Fibroblast of skin of left quadriceps (primary cell): ENCODE measurements around the gene LRFN3.
A peak's percentile ranks its signal among the peaks of the same experiment; 100 is the strongest.
"Not testable (repeated sequence)": the region's sequence is repeated elsewhere in the genome, so short reads cannot be mapped to it uniquely, and the experiment has no call there.

Source experiments
- DNase-seq, 2 experiments: peaks; one replicate each; pipeline ENCODE4 v3.0.0-alpha.2; 2013; ENCODE audit warnings: low read depth in 2 of 2

LRFN3 gene, protein sequence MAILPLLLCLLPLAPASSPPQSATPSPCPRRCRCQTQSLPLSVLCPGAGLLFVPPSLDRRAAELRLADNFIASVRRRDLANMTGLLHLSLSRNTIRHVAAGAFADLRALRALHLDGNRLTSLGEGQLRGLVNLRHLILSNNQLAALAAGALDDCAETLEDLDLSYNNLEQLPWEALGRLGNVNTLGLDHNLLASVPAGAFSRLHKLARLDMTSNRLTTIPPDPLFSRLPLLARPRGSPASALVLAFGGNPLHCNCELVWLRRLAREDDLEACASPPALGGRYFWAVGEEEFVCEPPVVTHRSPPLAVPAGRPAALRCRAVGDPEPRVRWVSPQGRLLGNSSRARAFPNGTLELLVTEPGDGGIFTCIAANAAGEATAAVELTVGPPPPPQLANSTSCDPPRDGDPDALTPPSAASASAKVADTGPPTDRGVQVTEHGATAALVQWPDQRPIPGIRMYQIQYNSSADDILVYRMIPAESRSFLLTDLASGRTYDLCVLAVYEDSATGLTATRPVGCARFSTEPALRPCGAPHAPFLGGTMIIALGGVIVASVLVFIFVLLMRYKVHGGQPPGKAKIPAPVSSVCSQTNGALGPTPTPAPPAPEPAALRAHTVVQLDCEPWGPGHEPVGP

DNA sequence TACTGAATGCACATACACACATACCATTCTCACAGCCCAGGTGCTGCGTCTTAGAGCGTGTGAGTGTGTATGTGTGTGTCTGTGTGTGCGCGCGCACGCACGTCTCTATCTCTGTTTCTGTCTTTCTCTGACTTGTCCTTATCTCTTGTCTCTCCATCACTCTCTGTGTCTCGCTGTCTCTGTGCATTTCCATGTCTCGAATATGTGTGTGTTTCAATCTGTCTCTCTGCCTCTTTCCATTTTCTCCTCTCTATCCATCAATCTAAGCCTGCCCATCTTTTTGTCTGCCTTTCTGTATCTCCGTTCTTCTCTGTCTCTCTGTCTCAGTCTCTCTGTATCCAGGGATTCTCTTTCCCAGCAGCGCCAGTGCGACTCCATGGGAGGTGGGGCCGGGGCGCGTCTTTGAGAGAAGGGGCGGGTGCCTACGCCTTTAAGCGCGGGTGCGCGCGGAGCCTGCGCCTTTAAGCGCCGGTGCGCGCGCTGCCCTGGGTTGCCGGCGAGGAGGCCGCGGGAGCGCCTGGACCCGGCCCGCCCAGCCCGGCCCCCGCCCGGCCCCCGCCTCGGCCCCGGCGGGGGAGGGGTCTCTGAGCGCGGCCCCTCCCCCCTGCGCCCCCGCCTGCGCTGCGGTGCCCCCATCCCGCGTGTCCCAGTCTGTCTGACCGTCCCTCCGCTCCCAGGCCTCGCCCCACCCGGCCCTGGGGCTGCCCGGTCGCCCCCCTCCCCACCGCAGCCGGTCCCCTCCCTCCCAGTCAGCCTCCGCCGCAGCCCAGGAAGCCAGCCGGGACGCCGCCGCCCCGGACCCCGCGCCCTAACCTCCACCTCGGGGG lies at the start of gene LRFN3:
TSS of gene LRFN3 (plus strand) at position 464 of the 827 bp plus-strand sequence. CDS start 3,052 bp downstream, outside the sequence.
- DNase-seq: peak; percentile 33 to 38

DNA sequence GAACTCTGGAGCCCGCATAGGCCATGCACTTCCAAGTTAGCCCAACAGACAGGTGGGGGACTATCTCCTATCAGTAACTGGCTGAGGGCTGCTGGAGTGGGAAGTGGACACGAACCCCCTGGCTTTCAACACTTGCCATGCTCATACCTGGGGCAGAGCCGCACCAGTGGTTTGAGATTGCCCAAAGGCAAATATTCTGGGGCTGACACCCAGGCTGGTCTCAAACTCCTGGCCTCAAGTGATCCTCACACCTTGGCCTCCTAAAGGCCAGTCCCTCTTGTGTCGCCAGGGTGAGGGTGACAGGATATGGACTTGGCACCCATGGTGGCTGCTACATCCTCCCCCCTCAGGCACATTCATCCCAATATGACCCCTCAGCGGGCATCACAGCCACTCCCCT lies 49.0 kb upstream of the LRFN3 start:
- no peak for DNase-seq

DNA sequence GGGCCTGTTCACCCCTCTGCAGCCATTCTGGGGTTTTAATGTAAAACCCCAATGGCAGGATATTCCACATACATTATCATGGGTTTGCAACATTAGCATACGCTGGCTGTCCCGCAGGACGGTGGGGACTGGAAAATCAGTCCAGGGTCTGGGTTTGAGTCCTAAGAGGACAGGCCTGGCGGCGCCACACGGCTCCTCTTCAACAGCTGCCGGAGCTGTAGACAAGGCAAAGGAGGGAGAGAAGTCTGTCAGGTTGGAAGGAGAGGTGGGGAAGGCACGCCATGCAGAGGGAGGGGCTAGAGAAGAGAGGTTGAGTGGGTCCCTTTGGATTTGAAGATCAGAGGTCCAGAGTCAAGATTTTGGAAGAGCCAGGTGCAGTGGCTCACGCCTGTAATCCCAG lies 47.8 kb upstream of the LRFN3 start:
- DNase-seq: no peak

DNA sequence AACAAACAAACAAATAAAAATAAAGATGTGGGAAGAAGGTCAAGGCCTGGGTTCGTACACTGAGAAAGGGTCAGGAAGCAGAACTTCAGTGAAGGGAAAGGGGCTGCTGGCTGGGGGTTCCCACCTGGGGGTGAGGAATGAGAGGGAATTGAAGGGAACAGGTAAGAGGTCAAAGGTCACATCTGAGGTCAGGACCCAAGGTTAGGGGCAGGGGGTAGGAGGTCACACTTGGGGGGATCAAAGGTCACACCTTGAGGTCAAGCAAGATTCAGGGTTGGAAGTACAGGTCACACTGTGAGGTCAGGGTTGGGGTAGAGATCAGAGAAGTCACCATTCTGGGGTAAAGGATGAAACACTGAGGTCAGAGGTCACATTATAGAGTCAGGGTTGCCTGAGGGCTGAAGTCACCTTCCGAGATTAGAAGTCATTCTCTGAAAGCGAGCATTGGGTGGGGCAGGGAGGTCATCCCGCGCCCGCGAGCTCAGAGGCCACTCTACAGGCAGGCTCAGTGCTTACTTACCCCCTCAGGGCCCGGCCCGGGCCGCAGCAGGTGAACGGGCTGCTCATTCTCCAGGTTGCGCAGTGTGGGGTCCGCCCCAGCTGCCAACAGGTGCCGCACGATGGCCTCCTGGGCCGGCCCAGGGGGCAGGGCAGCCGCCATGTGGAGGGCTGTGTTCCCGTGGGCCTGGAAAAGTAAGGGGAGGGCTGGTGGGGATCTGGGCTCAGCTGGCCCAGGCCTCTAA lies 46.6 kb upstream of the LRFN3 start:
- DNase-seq: no peak

DNA sequence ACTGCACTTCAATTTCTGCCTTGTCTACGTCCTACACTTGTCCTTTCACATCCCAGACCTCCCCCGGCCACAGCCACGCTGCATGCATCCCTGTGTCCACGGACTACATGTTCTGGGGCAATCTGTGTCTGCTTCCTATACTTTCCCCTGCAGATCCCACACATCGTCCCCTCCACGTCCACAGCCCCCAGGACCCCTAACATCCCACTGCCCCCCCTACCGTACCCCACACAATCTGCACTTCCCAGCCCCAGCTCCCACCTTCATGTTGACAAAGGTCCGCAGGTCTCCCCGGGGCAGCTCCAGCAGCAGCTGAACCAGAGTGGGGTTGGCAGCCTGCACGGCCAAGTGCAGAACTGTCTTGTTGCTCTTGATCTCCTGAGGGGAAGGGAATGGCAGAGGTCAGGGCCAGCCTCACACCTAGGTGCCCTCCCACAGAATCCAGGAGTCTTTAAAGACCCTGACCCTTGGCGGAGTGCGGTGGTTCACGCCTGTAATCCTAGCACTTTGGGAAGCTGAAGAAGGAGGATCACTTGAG lies 46.0 kb upstream of the LRFN3 start:
- no peak for DNase-seq

DNA sequence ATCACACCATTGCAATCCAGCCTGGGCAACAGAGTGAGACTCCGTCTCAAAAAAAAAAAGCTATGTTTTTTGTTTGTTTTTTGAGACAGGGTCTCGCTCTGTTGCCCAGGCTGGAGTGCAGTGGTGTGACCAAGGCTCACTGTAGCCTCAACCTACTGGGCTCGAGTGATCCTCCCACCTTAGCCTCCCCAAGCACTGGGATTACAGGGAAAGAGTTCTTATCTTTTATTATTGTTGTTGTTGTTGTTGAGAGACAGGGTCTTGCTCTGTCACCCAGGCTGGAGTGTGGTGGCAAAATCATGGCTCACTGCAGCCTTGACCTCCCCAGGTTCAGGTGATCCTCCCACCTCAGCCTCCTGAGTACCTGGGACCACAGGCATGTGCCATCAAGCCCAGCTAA lies 44.4 kb upstream of the LRFN3 start:
- not testable (repeated sequence) for DNase-seq

DNA sequence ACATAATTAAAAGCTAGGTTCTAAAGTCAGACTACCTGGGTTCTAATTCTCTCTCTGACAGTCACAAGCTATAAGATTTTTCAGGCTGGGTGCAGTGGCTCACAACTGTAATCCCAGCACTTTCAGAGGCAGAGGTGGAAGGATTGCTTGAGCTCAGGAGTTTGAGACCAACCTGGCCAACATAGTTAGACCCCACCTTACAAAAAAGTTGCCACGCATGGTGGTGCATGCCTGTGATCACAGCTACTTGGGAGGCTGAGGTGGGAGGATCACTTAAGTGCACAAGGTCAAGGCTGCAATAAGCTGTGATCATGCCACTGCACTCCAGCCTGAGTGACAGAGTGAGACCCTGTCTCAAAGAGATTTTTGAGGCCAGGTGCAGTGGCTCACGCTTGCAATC lies 41.8 kb upstream of the LRFN3 start:
- DNase-seq: no peak

DNA sequence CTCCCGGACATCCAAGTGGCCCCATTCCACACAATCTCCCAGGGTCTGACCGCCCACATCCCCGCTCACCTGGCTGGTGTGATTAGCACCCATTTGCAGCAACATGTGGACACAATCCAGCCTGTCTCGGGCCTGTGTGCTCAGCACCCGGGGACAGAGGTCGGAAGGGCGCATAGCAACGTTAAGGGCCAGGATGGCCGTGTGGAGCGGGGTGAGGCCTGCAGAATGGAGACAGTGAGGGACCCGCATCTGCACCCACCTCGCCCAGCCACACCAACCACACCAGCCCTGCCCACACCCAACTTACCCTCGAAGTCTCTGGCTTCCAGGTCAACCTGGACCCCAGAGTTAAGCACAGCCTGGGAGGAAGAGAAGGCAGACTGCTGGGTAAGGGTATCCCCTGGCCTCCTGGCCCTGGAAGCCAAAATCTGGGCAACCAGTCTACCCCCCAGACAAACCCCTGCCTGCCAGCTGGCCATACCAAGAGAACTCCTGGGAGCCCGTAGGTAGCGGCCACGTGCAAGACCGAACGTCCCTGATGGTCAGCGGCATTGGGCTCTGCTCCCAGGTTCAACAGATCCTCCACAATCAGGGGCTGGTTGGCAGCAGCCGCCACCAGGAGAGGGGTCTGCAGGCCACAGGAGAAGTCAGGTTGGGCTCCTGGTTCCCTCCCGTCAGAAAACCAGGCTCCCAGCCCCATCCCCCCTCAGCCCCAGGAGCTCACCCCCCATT lies 40.1 kb upstream of the LRFN3 start:
- DNase-seq: no peak

DNA sequence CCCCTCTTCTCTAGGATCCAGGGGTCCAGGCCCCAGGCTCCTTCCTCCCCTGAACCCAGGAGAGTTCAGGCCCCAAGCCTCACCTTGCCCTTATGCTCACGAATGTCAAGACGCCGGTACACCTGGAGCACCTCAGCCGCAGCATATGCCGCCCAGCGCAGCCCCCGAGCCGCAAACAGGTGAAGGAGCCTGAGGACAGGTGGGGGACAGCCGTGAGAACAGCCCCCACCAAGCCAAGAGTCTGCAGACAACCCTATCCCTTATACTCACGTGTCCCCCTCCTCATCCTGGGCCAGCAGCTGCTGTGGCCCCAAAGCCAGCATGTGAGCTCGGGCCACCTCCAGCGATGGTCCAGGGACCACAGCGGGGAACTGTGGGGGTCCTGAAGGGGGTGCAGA lies 39.5 kb upstream of the LRFN3 start:
- no peak for DNase-seq

DNA sequence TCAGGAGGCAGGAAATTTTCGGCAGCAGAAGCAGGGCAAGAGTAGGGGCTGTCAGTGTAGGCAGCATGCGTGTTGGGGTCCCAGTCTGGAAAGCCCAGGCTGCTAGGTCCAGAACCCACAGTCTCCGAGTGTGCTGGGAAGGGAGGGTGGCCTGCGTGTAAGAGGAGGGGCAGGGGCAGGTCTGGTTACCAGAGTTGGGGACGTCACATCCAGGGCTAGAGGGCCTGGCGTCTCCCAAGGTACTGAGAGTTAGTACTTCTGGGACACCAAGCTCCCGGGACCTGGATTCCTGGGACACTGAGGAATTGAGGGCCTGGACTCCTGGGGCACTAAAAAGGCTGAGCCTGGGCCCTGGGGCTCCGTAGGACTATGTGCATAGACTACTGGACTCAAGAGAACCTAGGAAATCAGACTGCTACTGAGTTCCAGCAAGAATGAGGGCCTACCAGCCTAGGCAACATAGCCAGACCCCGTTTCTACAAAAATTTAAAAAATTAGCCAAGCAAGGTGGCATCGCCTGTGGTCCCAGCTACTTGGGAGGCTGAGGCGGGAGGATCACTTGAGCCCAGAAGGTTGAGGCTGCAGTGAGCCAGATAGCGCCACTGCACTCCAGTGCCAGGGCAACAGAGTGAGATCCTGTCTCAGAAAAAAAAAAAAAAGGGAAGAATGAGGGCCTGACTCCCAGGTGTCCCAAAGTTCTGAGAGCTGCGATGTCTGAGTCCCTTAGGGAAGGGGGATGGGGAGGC lies 38.3 kb upstream of the LRFN3 start:
- no peak for DNase-seq

DNA sequence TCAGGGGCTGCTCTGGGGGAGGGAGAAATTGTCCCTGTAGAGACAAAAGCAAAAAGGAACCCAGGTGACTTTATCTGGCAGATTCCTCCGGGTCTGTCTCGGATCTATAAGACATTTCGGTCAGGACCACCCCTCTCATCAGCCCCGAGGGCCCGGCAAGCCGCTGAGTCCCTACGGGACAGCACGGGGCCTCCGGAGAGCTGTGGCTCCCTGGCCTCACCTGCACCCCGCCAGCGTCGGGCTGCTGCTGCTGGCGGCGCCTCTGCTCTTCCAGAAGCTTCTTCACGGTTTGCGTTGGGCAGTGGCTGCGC lies 37.7 kb upstream of the LRFN3 start:
- DNase-seq: no peak

DNA sequence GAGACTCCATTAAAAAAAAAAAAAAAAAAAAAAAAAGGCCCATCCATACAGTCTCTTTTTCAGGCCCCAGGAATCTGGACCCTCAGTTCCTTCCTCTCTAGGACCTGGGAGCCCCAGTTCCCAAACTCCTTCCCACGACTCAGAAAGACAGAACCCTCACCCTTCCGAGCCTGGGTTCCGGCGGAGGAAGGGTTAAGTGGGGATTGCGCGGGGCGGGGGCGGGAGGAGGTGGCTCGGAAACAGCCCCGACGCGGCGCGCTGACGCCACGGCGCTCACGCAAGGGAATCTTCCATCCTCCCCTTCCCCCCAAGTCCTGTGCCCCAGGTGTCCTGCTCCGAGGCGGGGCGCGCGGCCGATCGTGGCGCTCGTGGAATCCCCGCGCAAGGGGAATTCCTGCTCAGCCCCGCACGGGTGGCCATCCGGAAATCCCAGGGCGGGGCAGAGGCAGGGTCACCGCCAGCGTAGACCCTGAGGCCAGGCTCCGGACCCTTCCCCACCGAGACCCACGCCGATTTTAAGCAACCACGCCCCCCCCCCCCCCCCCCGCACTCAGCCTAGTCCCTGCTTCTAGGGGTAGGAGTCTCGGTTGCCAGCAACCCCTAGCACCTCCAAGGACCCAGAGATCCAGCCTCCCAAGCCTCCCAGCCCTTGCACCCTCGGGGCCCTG lies 36.5 kb upstream of the LRFN3 start:
- peak; percentile 41 to 44 for DNase-seq

DNA sequence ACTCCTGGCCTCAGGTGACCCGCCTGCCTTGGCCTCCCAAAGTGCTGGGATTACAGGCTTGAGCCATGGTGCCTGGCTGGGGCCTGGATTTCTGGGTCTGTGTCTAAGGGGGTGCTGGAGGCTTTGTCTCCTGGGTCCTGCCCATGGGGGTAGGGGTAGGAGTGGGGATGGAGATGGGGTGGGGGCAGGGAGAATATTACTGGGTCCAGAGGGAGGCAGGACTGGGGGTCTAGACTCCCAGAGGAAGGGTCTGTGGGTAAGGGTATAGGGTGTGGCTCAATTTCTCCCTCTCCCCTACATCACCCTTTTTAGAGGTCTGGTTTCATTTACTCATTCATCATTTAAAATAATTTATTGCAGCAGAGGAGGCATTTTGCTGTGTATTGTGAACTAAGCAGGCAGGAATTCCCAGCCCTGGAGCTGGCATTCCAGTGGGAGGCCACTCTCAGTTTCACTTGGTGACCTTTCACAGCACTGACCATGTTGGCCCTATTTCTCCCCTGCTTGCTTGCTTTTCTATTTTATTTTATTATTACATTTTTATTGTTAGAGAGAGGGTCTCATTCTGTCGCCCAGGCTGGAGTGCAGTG lies 35.0 kb upstream of the LRFN3 start:
- peak in 1 of 2 experiments; percentile 14 for DNase-seq

DNA sequence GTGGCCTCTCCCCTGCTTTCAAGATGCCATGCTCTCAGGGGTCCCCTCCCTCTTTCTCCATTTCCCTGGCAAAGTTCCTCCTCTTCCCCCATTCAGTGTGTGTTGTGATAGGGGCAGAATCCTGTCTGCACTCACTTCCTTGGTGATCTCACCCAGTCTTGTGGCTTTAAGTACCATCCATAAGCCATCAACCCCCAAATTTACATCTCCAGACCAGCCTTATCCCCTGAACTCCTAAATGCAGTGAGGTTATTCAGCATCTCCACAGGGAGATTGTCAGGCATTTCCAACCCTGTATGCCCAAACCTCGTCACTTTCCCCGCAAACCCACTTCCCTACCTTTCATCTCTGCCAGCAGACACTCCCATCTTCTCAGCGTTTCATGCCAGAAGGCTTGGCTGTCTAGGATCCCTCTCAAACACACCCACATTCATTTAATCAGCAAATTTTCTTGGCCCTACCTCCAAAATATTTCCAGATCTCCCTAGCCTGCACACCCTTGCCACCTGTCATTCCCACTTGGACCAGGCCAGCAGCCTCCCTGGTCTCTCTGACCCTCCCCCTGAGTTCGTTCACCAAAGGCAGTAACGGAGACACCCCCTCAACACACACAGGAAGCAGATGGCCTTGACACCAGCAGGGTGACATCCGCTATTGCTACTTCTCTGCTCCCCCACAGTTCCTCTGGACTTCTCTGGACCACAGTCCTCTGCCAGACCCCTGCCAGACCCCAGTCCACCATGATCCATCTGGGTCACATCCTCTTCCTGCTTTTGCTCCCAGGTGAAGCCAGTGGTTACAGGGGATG lies 34.1 kb upstream of the LRFN3 start, which contains the start of gene HCST:
TSS of gene HCST (plus strand) at position 676 of the 808 bp plus-strand sequence. CDS start at position 741, 65 bp downstream.
- DNase-seq: no peak

DNA sequence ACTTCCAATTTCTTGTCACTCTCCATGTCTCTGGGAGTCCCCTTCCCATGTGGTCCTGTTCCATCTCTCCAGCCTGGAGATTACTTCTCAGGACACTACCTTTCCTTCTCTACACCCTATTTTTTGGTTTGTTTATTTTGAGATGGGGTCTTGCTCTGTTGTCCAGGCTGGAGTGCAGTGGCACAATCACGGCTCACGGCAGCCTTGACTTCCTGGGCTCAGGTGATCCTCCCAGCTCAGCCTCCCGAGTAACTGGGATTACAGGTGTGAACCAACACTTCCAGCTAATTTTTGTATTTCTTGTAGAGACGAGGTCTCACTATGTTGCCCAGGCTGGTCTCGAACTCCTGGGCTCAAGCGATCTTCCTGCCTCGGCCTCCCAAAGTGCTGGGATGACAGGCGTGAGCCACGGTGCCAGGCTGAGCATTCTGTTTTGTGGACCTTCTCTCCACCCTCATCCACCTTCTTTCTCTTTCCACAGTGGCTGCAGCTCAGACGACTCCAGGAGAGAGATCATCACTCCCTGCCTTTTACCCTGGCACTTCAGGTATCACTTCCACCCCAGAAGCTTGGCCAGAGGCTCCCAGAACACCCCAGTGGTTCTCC lies 33.2 kb upstream of the LRFN3 start:
- DNase-seq: no peak

DNA sequence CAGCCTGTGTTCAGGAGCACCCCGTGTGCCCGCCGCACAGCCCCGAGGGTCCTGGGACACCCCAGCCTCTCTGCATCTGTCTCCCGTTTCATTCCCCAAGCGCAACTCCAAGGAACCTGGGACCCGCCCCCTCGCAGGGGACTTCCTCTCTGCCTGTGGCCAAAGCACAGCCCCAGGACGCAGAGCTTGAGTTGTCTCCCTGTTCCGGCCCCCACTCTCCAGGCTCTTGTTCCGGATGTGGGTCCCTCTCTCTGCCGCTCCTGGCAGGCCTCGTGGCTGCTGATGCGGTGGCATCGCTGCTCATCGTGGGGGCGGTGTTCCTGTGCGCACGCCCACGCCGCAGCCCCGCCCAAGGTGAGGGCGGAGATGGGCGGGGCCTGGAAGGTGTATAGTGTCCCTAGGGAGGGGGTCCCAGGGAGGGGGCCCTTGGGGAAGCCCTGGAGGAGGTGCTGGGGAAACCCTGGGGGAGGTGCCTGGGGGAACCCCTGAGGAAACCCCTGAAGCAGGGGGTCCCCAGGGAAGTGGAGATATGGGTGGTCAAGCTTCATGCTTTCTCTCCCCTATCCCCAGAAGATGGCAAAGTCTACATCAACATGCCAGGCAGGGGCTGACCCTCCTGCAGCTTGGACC lies 32.5 kb upstream of the LRFN3 start:
- peak; percentile 30 to 43 for DNase-seq

DNA sequence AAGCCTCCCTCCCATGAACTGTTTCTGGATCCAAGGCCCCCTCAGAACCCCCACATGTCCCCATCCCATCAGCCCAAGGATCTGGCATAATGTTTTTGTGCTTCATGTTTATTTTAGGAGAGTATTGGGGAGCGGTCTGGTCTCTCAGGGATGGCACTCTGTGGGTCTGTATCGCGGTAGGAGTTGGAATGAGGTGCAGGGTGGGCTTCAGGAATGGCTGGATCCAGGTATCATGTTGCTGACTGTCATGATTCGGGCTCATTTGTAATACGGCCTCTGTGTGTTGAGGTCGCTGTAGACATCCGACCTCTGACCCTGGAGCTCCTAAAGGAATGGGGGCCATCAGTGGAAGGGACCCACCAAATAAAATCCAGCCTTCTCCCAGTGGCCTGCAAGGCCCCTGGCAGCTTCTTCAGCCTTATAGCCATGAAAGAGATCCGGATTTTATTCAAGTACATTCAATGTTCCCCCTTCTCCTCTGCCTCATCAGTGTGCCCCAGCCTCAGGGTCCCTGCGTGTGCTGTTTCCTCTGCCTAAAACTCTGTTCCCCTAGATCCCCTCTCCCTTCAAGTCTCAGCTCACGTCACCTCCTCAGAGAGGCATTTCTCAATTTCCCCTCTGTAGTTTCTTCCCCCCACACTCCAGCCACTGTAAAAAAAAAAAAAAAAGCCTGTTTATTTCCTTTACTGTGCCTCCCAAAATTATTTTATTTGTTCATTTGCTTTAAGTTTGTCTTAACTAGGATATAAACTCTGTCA lies 31.7 kb upstream of the LRFN3 start:
- no peak for DNase-seq
